ENCODE measurements around the gene NR6A1. TPM values are rescaled to one million over a fixed set of nuclear protein-coding genes. Genes with fewer than 3 reads are reported as not detected.

The NR6A1 gene
- total RNA-seq, 1 donor, result 1.2 TPM

GRCh38 chr9:124506433-124506832, 264.7 kb downstream of the NR6A1 start:
- TF ChIP-seq CTCF (IDR thresholded peaks at IDR 0.05; ENCODE audit: insufficient read depth, low read length), result no peak
- DNase-seq (ENCODE audit: low read depth), result no peak
- H3K4me3 ChIP-seq (ENCODE audit: low read depth, low read length), result no peak overlapping the region

- DNase-seq (ENCODE audit: low read depth), result no peak
- H3K4me3 ChIP-seq (ENCODE audit: low read depth, low read length), result no peak overlapping the region
- no peak for TF ChIP-seq CTCF (IDR thresholded peaks at IDR 0.05; ENCODE audit: insufficient read depth, low read length)
Observed at GRCh38 chr9:124505901-124506346, 265.2 kb downstream of the NR6A1 start.

- no peak for TF ChIP-seq CTCF (IDR thresholded peaks at IDR 0.05; ENCODE audit: insufficient read depth, low read length)
- H3K4me3 ChIP-seq (ENCODE audit: low read depth, low read length), result no peak overlapping the region
- DNase-seq (ENCODE audit: low read depth), result no peak
Observed at GRCh38 chr9:124505006-124505900, 265.9 kb downstream of the NR6A1 start.

GRCh38 chr9:124504530-124505005, 266.5 kb downstream of the NR6A1 start:
- no peak for DNase-seq (ENCODE audit: low read depth)
- no peak overlapping the region for H3K4me3 ChIP-seq (ENCODE audit: low read depth, low read length)
- TF ChIP-seq CTCF (IDR thresholded peaks at IDR 0.05; ENCODE audit: insufficient read depth, low read length), result no peak

GRCh38 chr9:124503713-124504529, 267.2 kb downstream of the NR6A1 start:
- DNase-seq (ENCODE audit: low read depth), result no peak
- no peak overlapping the region for H3K4me3 ChIP-seq (ENCODE audit: low read depth, low read length)
- TF ChIP-seq CTCF (IDR thresholded peaks at IDR 0.05; ENCODE audit: insufficient read depth, low read length), result no peak

GRCh38 chr9:124502711-124503702, 268.1 kb downstream of the NR6A1 start:
- no peak overlapping the region for H3K4me3 ChIP-seq (ENCODE audit: low read depth, low read length)
- TF ChIP-seq CTCF (IDR thresholded peaks at IDR 0.05; ENCODE audit: insufficient read depth, low read length), result no peak
- DNase-seq (ENCODE audit: low read depth), result no peak

Measured in fibroblast of the aortic adventitia (primary cell).